ENCODE data around the gene ROBO4. TPM values are rescaled to one million over a fixed set of nuclear protein-coding genes. Genes with fewer than 3 reads are reported as not detected.

The ROBO4 gene
- total RNA-seq, 6 experiments from 2014 or later = 3.6 to 18.8 (median 9.0) TPM

GRCh38 chr11:124882339-124883071 lies 15.2 kb downstream of the ROBO4 start:
- Histone ChIP-seq H3K4me3 (no peak overlapping the region), H3K9me3 (no peaks in the 10 kb centered on the region), H3K27ac (peak overlapping the region; percentile 65 to 90 (median 84)), H3K4me1 (peaks cover 0 to 14% (median 6%) of the 10 kb centered on the region in 4 donors), H3K36me3 (no peaks in the 10 kb centered on the region), H3K27me3 (no peaks in the 10 kb centered on the region)
- TF ChIP-seq POLR2A (IDR thresholded peaks at IDR 0.05) (no peak), CTCF (IDR thresholded peaks at IDR 0.05) (no peak)
- 32% methylated on average over 6 of the region's 11 CpGs for WGBS (ENCODE audit: insufficient coverage, low coverage, low lambda C conversion rate, missing lambda C conversion rate)
- ATAC-seq (peak; percentile 89 to 95 (median 92)), DNase-seq (peak; percentile 75 to 81 (median 80))
- intact Hi-C loops (cut with DNase I) = no loop called here

DNA sequence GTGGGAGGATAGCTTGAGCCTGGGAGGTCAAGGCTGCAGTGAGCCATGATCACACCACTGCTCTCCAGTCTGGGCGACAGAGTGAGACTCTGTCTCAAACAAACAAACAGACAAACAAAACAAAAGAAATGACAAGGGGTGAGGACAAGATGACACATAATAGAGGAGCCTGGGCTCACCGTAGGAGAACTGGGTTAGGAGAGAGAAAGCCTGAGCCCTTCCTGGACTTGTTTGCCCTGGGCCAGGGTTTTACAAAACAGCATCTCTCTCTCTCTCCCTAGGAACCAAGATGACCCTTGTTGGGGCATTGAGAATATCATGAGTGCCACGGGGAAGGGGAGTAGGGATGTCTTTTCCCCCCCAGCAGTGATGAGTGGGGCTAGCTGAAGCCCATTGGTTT lies 16.7 kb downstream of the ROBO4 start:
- no peak for TF ChIP-seq POLR2A (IDR thresholded peaks at IDR 0.05)
- no peak for TF ChIP-seq CTCF (IDR thresholded peaks at IDR 0.05)
- H3K4me1 ChIP-seq = peaks cover 0 to 17% (median 6%) of the 10 kb centered on the region in 4 donors
- H3K4me3 ChIP-seq = no peak overlapping the region
- intact Hi-C loops (cut with DNase I) = no loop called here
- DNase-seq (peak in 1 of 3 donors; percentile 21), ATAC-seq (no peak)
- no peak overlapping the region for H3K27ac ChIP-seq
- no peaks in the 10 kb centered on the region for H3K36me3 ChIP-seq
- H3K27me3 ChIP-seq = no peaks in the 10 kb centered on the region
- no peaks in the 10 kb centered on the region for H3K9me3 ChIP-seq
- 68% methylated on average over 3 of the region's 3 CpGs for WGBS (ENCODE audit: insufficient coverage, low coverage, low lambda C conversion rate, missing lambda C conversion rate)

GRCh38 chr11:124880290-124880611 lies 17.4 kb downstream of the ROBO4 start:
- no peaks in the 10 kb centered on the region for H3K27me3 ChIP-seq
- H3K36me3 ChIP-seq = no peaks in the 10 kb centered on the region
- TF ChIP-seq CTCF (IDR thresholded peaks at IDR 0.05) (no peak), POLR2A (IDR thresholded peaks at IDR 0.05) (no peak)
- no CpG with 5 or more reads among the region's 10 CpGs for WGBS (ENCODE audit: insufficient coverage, low coverage, low lambda C conversion rate, missing lambda C conversion rate)
- H3K27ac ChIP-seq = no peak overlapping the region
- H3K4me1 ChIP-seq = peaks cover 0 to 21% (median 6%) of the 10 kb centered on the region in 4 donors
- ATAC-seq = no peak
- intact Hi-C loops (cut with DNase I) = no loop called here
- H3K4me3 ChIP-seq = no peak overlapping the region
- H3K9me3 ChIP-seq = no peaks in the 10 kb centered on the region
- DNase-seq = peak in 2 of 3 donors; percentile 43 to 54

GRCh38 chr11:124879493-124880289 lies 18.0 kb downstream of the ROBO4 start:
- Histone ChIP-seq H3K27ac (no peak overlapping the region), H3K9me3 (no peaks in the 10 kb centered on the region), H3K4me1 (peaks cover 0 to 21% (median 6%) of the 10 kb centered on the region in 4 donors), H3K4me3 (no peak overlapping the region), H3K27me3 (no peaks in the 10 kb centered on the region), H3K36me3 (no peaks in the 10 kb centered on the region)
- TF ChIP-seq CTCF (IDR thresholded peaks at IDR 0.05) (no peak), POLR2A (IDR thresholded peaks at IDR 0.05) (no peak)
- DNase-seq = peak in 2 of 3 donors; percentile 42 to 49
- 78% methylated on average over 9 of the region's 16 CpGs for WGBS (ENCODE audit: insufficient coverage, low coverage, low lambda C conversion rate, missing lambda C conversion rate)
- intact Hi-C loops (cut with DNase I) = no loop called here
- ATAC-seq = no peak

Measured in right lobe of liver (tissue), 6 donors.